SK-N-SH (cell line): ENCODE data around the gene PRKCA.

Experiments
- CHD2 ChIP-seq: fragments of 150-350 bp; IDR thresholded peaks from 2 replicates; pipeline ENCODE4 v1.6.1; 2018; ENCODE audit warnings: low read length; ENCODE audit not compliant: partially characterized antibody
- CTCF ChIP-seq: fragments of 200-600 bp; sonication (generic); IDR thresholded peaks from 2 replicates; pipeline ENCODE4 v1.6.1; 2017; ENCODE audit warnings: antibody characterized with exemption, mild to moderate bottlenecking, moderate library complexity
- EP300 ChIP-seq, 2 experiments: IDR thresholded peaks; 2 replicates each; pipeline versions ENCODE4 v1.4.0 to v1.6.1; 2012; ENCODE audit warnings: borderline replicate concordance in 1 of 2, low read depth in 1 of 2, low read length in 1 of 2
- GABPA ChIP-seq: IDR thresholded peaks from 2 replicates; pipeline ENCODE4 v1.4.0; 2012; ENCODE audit warnings: low read depth, mild to moderate bottlenecking
- GATA2 ChIP-seq: sonication (generic); formaldehyde crosslinking; IDR thresholded peaks from 2 replicates; pipeline ENCODE4 v1.5.0; 2020; ENCODE audit warnings: mild to moderate bottlenecking, missing genetic modification reagents
- MXI1 ChIP-seq: IDR thresholded peaks from 2 replicates; pipeline ENCODE4 v1.6.1; 2012; ENCODE audit warnings: mild to moderate bottlenecking, low read depth, low read length, improper control_type of control experiment
- NFIC ChIP-seq: IDR thresholded peaks from 2 replicates; pipeline ENCODE4 v1.4.0; 2012; ENCODE audit warnings: borderline replicate concordance
- POLR2AphosphoS5 ChIP-seq: IDR thresholded peaks from 2 replicates; pipeline ENCODE4 v1.6.1; 2012; ENCODE audit warnings: low read depth, low read length
- RAD21 ChIP-seq: IDR thresholded peaks from 2 replicates; pipeline ENCODE4 v1.6.1; 2012; ENCODE audit warnings: mild to moderate bottlenecking, low read length
- RCOR1 ChIP-seq: fragments of 150-350 bp; IDR thresholded peaks from 2 replicates; pipeline ENCODE4 v1.6.1; 2017; ENCODE audit warnings: antibody characterized with exemption, low read length
- SIN3A ChIP-seq: IDR thresholded peaks from 2 replicates; pipeline ENCODE4 v1.6.1; 2012; ENCODE audit warnings: low read depth, mild to moderate bottlenecking, low read length, moderate library complexity, borderline replicate concordance
- TAF1 ChIP-seq: IDR thresholded peaks from 2 replicates; pipeline ENCODE4 v1.6.1; 2012; ENCODE audit warnings: low read depth, mild to moderate bottlenecking, low read length, moderate library complexity, borderline replicate concordance
- TEAD4 ChIP-seq: IDR thresholded peaks from 2 replicates; pipeline ENCODE4 v1.4.0; 2012; ENCODE audit warnings: mild to moderate bottlenecking, borderline replicate concordance; ENCODE audit not compliant: insufficient read depth
- USF2 ChIP-seq: fragments of 150-350 bp; IDR thresholded peaks from 2 replicates; pipeline ENCODE4 v1.6.1; 2017; ENCODE audit warnings: antibody characterized with exemption, low read length, low read depth, borderline replicate concordance

- no peak for TF ChIP-seq POLR2AphosphoS5
- no peak for TF ChIP-seq MXI1
- no peak for TF ChIP-seq USF2
- no peak for TF ChIP-seq EP300 (IDR thresholded peaks at IDR 0.05; ENCODE audit: borderline replicate concordance in 1 of 2, low read depth in 1 of 2, low read length in 1 of 2)
- no peak for TF ChIP-seq TEAD4
- no peak for TF ChIP-seq CHD2
- TF ChIP-seq NFIC = no peak
- no peak for TF ChIP-seq CTCF
- TF ChIP-seq TAF1 = no peak
- TF ChIP-seq RCOR1 = no peak
- no peak for TF ChIP-seq GATA2
- TF ChIP-seq RAD21 = no peak
- TF ChIP-seq GABPA = no peak
- no peak for TF ChIP-seq SIN3A
Observed at GRCh38 chr17:66415366-66416206, 113.2 kb downstream of the PRKCA start.
